ENCODE measurements around the gene RNF40. TPM values are rescaled to one million over a fixed set of nuclear protein-coding genes. Genes with fewer than 3 reads are reported as not detected.
A peak's percentile ranks its signal among the peaks of the same experiment; 100 is the strongest.

Gene RNF40
- total RNA-seq, 1 experiment from 2014 or later: 64.1 TPM

DNA sequence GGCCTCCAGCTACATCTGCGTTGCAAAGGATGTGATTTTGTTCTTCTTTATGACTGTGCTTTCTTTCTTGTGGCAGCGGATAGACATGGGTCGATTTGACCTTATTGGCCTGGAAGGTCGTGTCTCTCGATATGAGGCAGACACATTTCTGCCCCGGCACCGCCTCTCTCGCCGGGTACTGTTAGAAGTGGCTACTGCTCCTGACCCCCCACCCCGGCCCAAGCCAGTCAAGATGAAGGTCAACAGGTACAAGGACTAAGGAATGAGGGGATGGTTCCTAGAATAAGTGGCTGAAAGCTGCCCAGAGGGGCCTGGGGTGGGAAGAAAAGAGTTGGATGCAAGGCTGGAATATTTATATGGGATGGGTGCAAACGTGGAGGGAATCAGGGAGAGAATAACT lies 42.0 kb upstream of the RNF40 start:
- intact Hi-C loops (cut with micrococcal nuclease): no loop called here
- no peaks in the 10 kb centered on the region for H4K20me1 ChIP-seq (ENCODE audit: low read length)
- no peak for ATAC-seq
- H3F3A ChIP-seq (ENCODE audit: low read length, unreplicated experiment): no peaks in the 10 kb centered on the region
- DNase-seq: no peak
- no peaks in the 10 kb centered on the region for H3K9me3 ChIP-seq (ENCODE audit: low read length)
- ChIA-PET CTCF (interaction anchor here (0.5 kb wide), 1 partner anchor 631 kb away, joined by 8 read pairs; no protein-coding TSS in a partner anchor), POLR2A (ENCODE audit: unreplicated experiment) (no interaction called here)
- no peaks in the 10 kb centered on the region for H3K9me2 ChIP-seq (replicated peaks; ENCODE audit: low read length)
- no peak overlapping the region for H3K9ac ChIP-seq (ENCODE audit: low read length)
- no peak overlapping the region for H3K4me3 ChIP-seq (ENCODE audit: low read length)
- H2AFZ ChIP-seq (ENCODE audit: low read length): no peak overlapping the region
- BruUV-seq (replicated peaks): no TSS peak
- H3K36me3 ChIP-seq (ENCODE audit: low read depth, low read length): peaks cover 65% of the 10 kb centered on the region
- H3K27ac ChIP-seq (ENCODE audit: low read length): peak overlapping the region; percentile 94; the same call in 1 of the 2 replicates
- no peaks in the 10 kb centered on the region for H3K27me3 ChIP-seq (ENCODE audit: low read length)
- H3K79me2 ChIP-seq (ENCODE audit: low read length): peaks cover 56% of the 10 kb centered on the region
- no peak overlapping the region for H3K4me2 ChIP-seq (ENCODE audit: low read length)
- TF ChIP-seq EZH2 (IDR thresholded peaks at IDR 0.05; ENCODE audit: low read length, unreplicated experiment) (no peak), CTCF (conservative IDR thresholded peaks at IDR 0.05; ENCODE audit: low read depth, low read length) (no peak), EZH2phosphoT487 (IDR thresholded peaks at IDR 0.05; ENCODE audit: borderline replicate concordance, low read length) (no peak)
- peaks cover 33% of the 10 kb centered on the region for H3K4me1 ChIP-seq (ENCODE audit: insufficient read depth, low read length)

DNA sequence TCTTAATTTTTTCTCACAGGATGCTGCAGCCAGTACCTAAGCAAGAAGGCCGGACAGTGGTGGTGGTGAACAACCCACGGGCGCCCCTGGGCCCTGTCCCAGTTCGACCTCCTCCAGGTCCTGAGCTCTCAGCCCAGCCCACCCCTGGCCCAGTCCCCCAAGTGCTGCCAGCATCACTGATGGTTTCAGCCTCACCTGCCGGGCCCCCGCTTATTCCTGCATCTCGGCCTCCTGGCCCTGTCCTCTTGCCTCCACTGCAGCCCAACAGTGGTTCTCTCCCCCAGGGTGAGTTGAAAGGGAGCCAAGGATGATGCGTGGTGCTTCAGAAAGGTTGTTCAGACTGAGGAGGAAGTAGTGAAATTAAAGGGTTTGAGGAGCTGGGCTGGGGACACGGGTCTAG lies 41.4 kb upstream of the RNF40 start:
- Histone ChIP-seq H3K9me2 (replicated peaks; ENCODE audit: low read length) (no peaks in the 10 kb centered on the region), H3F3A (ENCODE audit: low read length, unreplicated experiment) (no peaks in the 10 kb centered on the region), H3K4me2 (ENCODE audit: low read length) (peak overlapping the region; percentile 44; the same call in 1 of the 2 replicates), H3K27me3 (ENCODE audit: low read length) (no peaks in the 10 kb centered on the region), H3K27ac (ENCODE audit: low read length) (peak overlapping the region; percentile 94), H3K4me3 (ENCODE audit: low read length) (no peak overlapping the region), H3K9me3 (ENCODE audit: low read length) (no peaks in the 10 kb centered on the region), H3K79me2 (ENCODE audit: low read length) (peaks cover 60% of the 10 kb centered on the region), H3K4me1 (ENCODE audit: insufficient read depth, low read length) (peaks cover 29% of the 10 kb centered on the region), H2AFZ (ENCODE audit: low read length) (no peak overlapping the region), H4K20me1 (ENCODE audit: low read length) (no peaks in the 10 kb centered on the region), H3K9ac (ENCODE audit: low read length) (0 out of 2 replicates have a peak overlapping the region, but pooled peaks have one; percentile 60), H3K36me3 (ENCODE audit: low read depth, low read length) (peaks cover 67% of the 10 kb centered on the region)
- intact Hi-C loops (cut with micrococcal nuclease): no loop called here
- ChIA-PET POLR2A (ENCODE audit: unreplicated experiment) (no interaction called here), CTCF (no interaction called here)
- TF ChIP-seq EZH2 (IDR thresholded peaks at IDR 0.05; ENCODE audit: low read length, unreplicated experiment): no peak
- no TSS peak for BruUV-seq (replicated peaks)
- DNase-seq: no peak
- ATAC-seq: no peak

GRCh38 chr16:30721167-30721566 lies 41.0 kb upstream of the RNF40 start:
- no TSS peak for BruUV-seq (replicated peaks)
- Histone ChIP-seq H3K4me1 (ENCODE audit: insufficient read depth, low read length) (peaks cover 25% of the 10 kb centered on the region), H4K20me1 (ENCODE audit: low read length) (no peaks in the 10 kb centered on the region), H3K79me2 (ENCODE audit: low read length) (peaks cover 60% of the 10 kb centered on the region), H3K9me3 (ENCODE audit: low read length) (no peaks in the 10 kb centered on the region), H2AFZ (ENCODE audit: low read length) (no peak overlapping the region), H3K9me2 (replicated peaks; ENCODE audit: low read length) (no peaks in the 10 kb centered on the region), H3K36me3 (ENCODE audit: low read depth, low read length) (peaks cover 66% of the 10 kb centered on the region), H3K27me3 (ENCODE audit: low read length) (no peaks in the 10 kb centered on the region), H3K4me2 (ENCODE audit: low read length) (peak overlapping the region; percentile 44; the same call in 1 of the 2 replicates), H3K27ac (ENCODE audit: low read length) (peak overlapping the region; percentile 94), H3K9ac (ENCODE audit: low read length) (peak overlapping the region; percentile 60), H3F3A (ENCODE audit: low read length, unreplicated experiment) (no peaks in the 10 kb centered on the region), H3K4me3 (ENCODE audit: low read length) (no peak overlapping the region)
- CTCF ChIA-PET: interaction anchor here (0.6 to 0.8 kb wide), 2 partner anchors 15 to 26 kb away, joined by 3 to 6 read pairs; no protein-coding TSS in a partner anchor
- no peak for ATAC-seq
- intact Hi-C loops (cut with micrococcal nuclease): no loop called here
- TF ChIP-seq EZH2 (IDR thresholded peaks at IDR 0.05; ENCODE audit: low read length, unreplicated experiment) (no peak), EZH2phosphoT487 (IDR thresholded peaks at IDR 0.05; ENCODE audit: borderline replicate concordance, low read length) (no peak), CTCF (conservative IDR thresholded peaks at IDR 0.05; ENCODE audit: low read depth, low read length) (no peak)
- DNase-seq: no peak
- POLR2A ChIA-PET (ENCODE audit: unreplicated experiment): no interaction called here
